ENCODE results near the gene SULT1E1.

SULT1E1 gene

DNA sequence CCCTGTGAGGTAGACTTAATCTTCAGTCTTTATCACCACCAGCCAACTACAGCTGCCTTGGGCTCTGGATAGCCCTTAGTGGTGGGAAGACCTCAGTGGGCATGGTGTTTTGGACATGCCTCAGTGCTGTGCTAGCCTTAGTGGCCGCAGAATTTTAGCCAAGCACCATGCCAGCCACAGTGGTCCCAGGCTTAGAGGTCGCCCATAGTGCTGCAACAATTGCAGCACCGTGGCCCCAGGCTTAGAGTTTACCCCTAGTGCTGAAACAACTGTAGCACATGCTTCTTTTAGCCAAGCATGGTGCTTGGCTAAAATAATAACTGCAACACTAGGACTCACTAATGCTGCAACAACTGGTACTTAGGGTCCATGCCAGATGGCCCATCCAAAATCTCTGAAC lies 60.6 kb downstream of the SULT1E1 start:
- DNase-seq (ENCODE audit: low read depth), result no peak
- TF ChIP-seq, protein P1, sequence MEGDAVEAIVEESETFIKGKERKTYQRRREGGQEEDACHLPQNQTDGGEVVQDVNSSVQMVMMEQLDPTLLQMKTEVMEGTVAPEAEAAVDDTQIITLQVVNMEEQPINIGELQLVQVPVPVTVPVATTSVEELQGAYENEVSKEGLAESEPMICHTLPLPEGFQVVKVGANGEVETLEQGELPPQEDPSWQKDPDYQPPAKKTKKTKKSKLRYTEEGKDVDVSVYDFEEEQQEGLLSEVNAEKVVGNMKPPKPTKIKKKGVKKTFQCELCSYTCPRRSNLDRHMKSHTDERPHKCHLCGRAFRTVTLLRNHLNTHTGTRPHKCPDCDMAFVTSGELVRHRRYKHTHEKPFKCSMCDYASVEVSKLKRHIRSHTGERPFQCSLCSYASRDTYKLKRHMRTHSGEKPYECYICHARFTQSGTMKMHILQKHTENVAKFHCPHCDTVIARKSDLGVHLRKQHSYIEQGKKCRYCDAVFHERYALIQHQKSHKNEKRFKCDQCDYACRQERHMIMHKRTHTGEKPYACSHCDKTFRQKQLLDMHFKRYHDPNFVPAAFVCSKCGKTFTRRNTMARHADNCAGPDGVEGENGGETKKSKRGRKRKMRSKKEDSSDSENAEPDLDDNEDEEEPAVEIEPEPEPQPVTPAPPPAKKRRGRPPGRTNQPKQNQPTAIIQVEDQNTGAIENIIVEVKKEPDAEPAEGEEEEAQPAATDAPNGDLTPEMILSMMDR (IDR thresholded peaks at IDR 0.05; ENCODE audit: low read depth, low read length, missing control alignments), result no peak
- in situ Hi-C loops (cut with HindIII; ENCODE audit: low sequenced_read_pairs), result no loop called here
- H3K4me3 ChIP-seq (ENCODE audit: low read depth, low read length), result no peak overlapping the region

DNA sequence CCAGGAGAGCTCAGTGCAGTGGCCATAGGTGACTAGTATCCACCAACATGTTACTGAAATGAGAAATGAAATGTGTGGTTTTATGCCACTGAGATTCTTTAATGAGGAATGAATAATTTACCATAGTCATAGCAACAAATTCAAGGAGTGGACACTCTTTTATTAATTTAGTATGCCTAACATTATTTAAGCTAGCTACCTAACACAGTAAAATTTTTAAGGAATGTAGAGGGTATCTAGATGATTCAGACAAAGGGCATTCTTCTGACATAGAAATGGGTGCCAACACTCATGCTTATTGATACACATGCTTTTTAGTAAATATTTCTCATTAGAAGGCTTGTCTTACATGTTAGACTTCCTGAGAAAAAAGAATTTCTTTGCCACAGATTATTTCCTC lies 66.2 kb downstream of the SULT1E1 start:
- TF ChIP-seq, protein P1 (IDR thresholded peaks at IDR 0.05; ENCODE audit: low read depth, low read length, missing control alignments), result no peak
- in situ Hi-C loops (cut with HindIII; ENCODE audit: low sequenced_read_pairs), result no loop called here
- no peak for DNase-seq (ENCODE audit: low read depth)
- H3K4me3 ChIP-seq (ENCODE audit: low read depth, low read length), result no peak overlapping the region

Data from astrocyte of the cerebellum (primary cell).